Measurements from ENCODE around the gene URM1.

GRCh38 chr9:128415281-128415680 is 44.1 kb downstream of the URM1 start:
- no peak for TF ChIP-seq YY1 (IDR thresholded peaks at IDR 0.05; ENCODE audit: insufficient read depth, insufficient read length)
- TF ChIP-seq SUZ12 (IDR thresholded peaks at IDR 0.05; ENCODE audit: extremely low read depth, insufficient read depth, insufficient read length): no peak

Data from NT2/D1 (cell line).